Urothelium cell line (cell line): ENCODE measurements around the gene NSFL1C.

ENCODE experiments used
- DNase-seq: peaks from one replicate; pipeline ENCODE4 v3.0.0; 2011; ENCODE audit warnings: low spot score, mixed read lengths
- FAIRE-seq: peaks from 2 replicates; lab custom pipeline; 2011; peaks lifted over from hg19 to GRCh38; lab: Jason Lieb, UNC

NSFL1C gene

GRCh38 chr20:1394686-1395085, 72.0 kb downstream of the NSFL1C start:
- DNase-seq = no peak
- FAIRE-seq = no peak

- no peak for DNase-seq
- FAIRE-seq = no peak
Measured at GRCh38 chr20:1393507-1393882, 73.2 kb downstream of the NSFL1C start.

- FAIRE-seq (no peak), DNase-seq (peak; percentile 94)
Measured at GRCh38 chr20:1392693-1393506, 73.7 kb downstream of the NSFL1C start, which contains the start of gene FKBP1A. Gene FKBP1A (minus strand): TSS chr20:1393054. CDS start chr20:1392998, 56 bp downstream.

- DNase-seq (no peak), FAIRE-seq (no peak)
Measured at GRCh38 chr20:1392443-1392692, 74.3 kb downstream of the NSFL1C start.
